Right hindlimb (tissue), 1 donor: ENCODE data around the gene SNAPC4.
A peak's percentile ranks its signal among the peaks of the same experiment; 100 is the strongest.

Experiments
- DNase-seq: peaks from one replicate; pipeline ENCODE4 v3.0.0-alpha.2; 2018

SNAPC4 gene

GRCh38 chr9:136400038-136400834 lies at the start of gene SNAPC4:
TSS of gene SNAPC4 (minus strand) at chr9:136400170. CDS start at chr9:136398428, 1,742 bp downstream.
- DNase-seq = peak; percentile 92

GRCh38 chr9:136448655-136449054 lies 48.7 kb upstream of the SNAPC4 start:
- no peak for DNase-seq

GRCh38 chr9:136447173-136447778 lies 47.3 kb upstream of the SNAPC4 start:
- DNase-seq = no peak

GRCh38 chr9:136445799-136446198 lies 45.8 kb upstream of the SNAPC4 start:
- no peak for DNase-seq

- DNase-seq = no peak
These were observed 44.1 kb upstream of the SNAPC4 start for GRCh38 chr9:136444102-136444501.

- no peak for DNase-seq
These were observed 43.7 kb upstream of the SNAPC4 start for GRCh38 chr9:136443687-136444086.

- DNase-seq = no peak
These were observed 43.1 kb upstream of the SNAPC4 start for GRCh38 chr9:136443087-136443486.

GRCh38 chr9:136442265-136442664 lies 42.3 kb upstream of the SNAPC4 start:
- DNase-seq = no peak

GRCh38 chr9:136441681-136442245 lies 41.8 kb upstream of the SNAPC4 start:
- DNase-seq = no peak

- DNase-seq = no peak
These were observed 41.3 kb upstream of the SNAPC4 start for GRCh38 chr9:136441191-136441680.

- peak; percentile 85 for DNase-seq
These were observed 39.8 kb upstream of the SNAPC4 start, which contains the start of gene INPP5E for GRCh38 chr9:136439481-136440408. TSS of gene INPP5E (minus strand) at chr9:136439845. CDS start at chr9:136439419, 426 bp downstream.

GRCh38 chr9:136438548-136439480 lies 38.8 kb upstream of the SNAPC4 start:
- peak; percentile 40 for DNase-seq

GRCh38 chr9:136437839-136438547 lies 38.0 kb upstream of the SNAPC4 start:
- no peak for DNase-seq

- peak; percentile 45 for DNase-seq
These were observed 37.5 kb upstream of the SNAPC4 start for GRCh38 chr9:136437430-136437829.

- DNase-seq = no peak
These were observed 36.2 kb upstream of the SNAPC4 start for GRCh38 chr9:136436055-136436634.

- DNase-seq = no peak
These were observed 34.7 kb upstream of the SNAPC4 start for GRCh38 chr9:136434580-136435169.

- no peak for DNase-seq
These were observed 34.0 kb upstream of the SNAPC4 start for GRCh38 chr9:136433849-136434579.

- DNase-seq = no peak
These were observed 33.2 kb upstream of the SNAPC4 start for GRCh38 chr9:136433043-136433715.

- no peak for DNase-seq
These were observed 32.6 kb upstream of the SNAPC4 start for GRCh38 chr9:136432591-136432990.
